Neural progenitor cell (in vitro differentiated cells): ENCODE data around the gene MOB2.

Source experiments
- EZH2 ChIP-seq: fragments of 200-600 bp; sonication (generic); IDR thresholded peaks from 2 replicates; pipeline ENCODE4 v1.6.1; 2017; ENCODE audit warnings: antibody characterized with exemption, mild to moderate bottlenecking, moderate library complexity
- EZH2phosphoT487 ChIP-seq: fragments of 200-600 bp; sonication (generic); IDR thresholded peaks from 2 replicates; pipeline ENCODE4 v1.6.1; 2017; ENCODE audit warnings: antibody characterized with exemption
- TF ChIP-seq, protein P1 (sequence below): fragments of 200-600 bp; sonication (generic); IDR thresholded peaks from 2 replicates; pipeline ENCODE4 v1.5.1; 2017; ENCODE audit warnings: antibody characterized with exemption, mild to moderate bottlenecking

GRCh38 chr11:1458340-1459218 is 28.0 kb downstream of the MOB2 start:
- TF ChIP-seq, protein P1, sequence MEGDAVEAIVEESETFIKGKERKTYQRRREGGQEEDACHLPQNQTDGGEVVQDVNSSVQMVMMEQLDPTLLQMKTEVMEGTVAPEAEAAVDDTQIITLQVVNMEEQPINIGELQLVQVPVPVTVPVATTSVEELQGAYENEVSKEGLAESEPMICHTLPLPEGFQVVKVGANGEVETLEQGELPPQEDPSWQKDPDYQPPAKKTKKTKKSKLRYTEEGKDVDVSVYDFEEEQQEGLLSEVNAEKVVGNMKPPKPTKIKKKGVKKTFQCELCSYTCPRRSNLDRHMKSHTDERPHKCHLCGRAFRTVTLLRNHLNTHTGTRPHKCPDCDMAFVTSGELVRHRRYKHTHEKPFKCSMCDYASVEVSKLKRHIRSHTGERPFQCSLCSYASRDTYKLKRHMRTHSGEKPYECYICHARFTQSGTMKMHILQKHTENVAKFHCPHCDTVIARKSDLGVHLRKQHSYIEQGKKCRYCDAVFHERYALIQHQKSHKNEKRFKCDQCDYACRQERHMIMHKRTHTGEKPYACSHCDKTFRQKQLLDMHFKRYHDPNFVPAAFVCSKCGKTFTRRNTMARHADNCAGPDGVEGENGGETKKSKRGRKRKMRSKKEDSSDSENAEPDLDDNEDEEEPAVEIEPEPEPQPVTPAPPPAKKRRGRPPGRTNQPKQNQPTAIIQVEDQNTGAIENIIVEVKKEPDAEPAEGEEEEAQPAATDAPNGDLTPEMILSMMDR: peak; percentile 26
- TF ChIP-seq EZH2 (no peak), EZH2phosphoT487 (no peak)
